ENCODE results near the gene SLC7A1.

Gene SLC7A1

GRCh38 chr13:29550430-29550988, 45.0 kb downstream of the SLC7A1 start:
- no peak for DNase-seq

DNA sequence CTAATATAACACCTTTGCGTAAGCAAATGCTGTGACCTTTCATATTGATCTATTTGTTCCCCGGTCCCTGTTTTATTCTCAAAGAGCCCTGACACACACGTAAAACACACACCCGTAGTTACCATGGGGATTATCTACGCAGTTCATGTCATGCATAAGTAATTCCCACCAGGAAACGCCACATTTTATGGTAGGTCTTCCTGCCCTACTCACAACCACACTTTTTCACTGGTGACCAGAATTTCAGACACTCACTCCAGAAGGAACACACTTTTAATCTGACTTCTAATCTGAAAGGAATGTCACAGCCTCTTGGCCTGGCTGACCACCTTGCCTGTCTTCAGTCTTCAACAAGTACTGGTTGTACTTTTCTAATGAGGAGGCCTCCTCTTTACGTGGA, 46.8 kb downstream of the SLC7A1 start:
- DNase-seq, result no peak

DNA sequence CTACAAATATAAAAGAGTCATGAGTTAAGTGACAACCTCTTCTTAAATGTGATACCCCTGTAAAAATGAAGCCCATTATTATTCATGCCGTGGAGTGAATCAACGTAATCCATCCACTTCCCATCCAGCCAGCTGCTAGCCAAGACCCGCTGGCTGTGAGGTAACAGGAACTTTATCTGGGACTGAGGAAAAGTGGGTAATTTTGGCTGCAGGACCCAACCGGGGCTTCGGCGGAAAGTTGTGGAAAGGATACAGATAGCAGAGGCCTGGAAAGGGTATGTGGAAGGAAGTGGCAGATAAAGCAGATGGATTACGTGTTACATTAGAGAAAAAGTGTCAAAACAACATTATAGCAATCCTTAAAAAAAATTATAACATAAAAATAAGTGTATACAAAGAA, 48.3 kb downstream of the SLC7A1 start:
- no peak for DNase-seq

GRCh38 chr13:29546662-29547061, 48.8 kb downstream of the SLC7A1 start:
- DNase-seq, result no peak

DNA sequence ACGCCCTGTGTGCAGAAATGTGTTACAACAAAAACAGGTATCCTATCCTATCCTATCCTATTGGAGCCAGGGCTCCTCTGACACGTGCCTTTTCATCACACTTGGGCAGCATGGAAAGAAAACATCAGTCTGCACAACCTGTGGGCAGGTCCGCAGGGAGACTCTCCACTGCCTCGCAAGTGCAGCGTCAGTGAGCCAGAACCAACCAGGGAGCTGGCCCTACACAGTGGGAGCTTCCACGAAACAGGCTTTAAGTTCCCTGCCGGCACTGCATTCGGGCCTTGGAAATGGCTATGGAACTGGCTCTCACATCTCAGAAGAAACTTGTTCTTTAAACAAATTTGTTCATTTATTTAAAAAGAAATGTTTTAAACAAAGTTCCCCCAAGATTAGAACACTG, 49.5 kb downstream of the SLC7A1 start:
- DNase-seq, result no peak

GRCh38 chr13:29543230-29544215, 52.0 kb downstream of the SLC7A1 start:
- DNase-seq, result no peak

GRCh38 chr13:29542381-29542780, 53.1 kb downstream of the SLC7A1 start:
- DNase-seq, result no peak

DNA sequence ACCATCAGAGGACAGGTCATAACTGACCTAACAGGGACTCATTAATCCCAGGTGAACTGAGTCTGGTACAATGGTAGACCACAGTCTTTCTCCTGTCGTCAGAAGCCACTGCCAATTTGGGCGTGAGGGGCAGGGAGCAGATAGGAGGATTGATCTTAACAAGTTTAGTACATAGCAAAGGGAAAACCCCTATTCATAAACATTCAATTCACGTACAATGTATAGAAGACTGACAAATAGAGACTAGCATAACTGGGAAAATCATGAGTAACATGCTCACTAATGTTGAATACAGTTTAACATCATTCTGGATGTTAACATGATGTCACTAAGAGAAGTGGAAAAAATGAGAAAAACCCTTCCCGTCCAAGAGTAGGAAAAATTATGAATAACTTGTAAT, 54.1 kb downstream of the SLC7A1 start:
- no peak for DNase-seq

DNA sequence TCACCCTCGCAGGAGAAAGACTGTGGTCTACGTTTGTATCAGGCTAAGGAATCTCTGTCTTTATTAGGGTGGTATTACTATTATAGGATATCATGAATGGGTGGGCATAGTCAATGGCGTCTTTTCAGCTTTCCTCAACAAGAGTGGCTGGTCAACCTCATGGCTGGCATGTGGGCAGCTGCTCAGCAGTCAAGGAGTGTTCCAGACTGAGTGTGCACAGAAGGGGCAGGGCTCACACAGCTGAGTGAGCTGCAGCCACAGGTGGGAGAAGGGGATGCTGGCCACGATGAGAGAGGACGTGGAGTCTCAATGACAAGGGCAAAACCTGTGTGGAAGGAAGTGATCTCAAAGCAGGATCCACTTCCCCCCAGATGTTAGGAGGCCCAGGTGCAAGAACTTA, 54.7 kb downstream of the SLC7A1 start:
- DNase-seq, result no peak

DNA sequence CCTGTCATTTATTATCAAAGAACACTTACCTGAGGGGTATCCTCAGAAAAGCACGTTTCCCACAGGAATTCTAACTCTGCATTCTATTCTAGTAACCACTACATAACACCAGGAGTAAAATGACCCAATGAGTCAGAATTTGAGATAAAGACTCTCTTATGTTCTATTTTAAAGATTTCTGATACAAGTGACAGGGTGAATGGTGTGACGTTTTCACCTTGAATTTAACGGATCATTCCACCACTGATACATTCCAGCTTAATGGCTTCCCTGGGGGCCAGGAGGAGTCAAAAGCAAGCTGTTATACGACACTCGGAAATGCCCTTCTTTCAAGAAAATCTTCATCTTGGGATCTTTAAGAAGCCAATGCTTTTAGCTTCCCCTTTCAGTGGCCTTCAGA, 55.2 kb downstream of the SLC7A1 start:
- DNase-seq, result no peak

GRCh38 chr13:29539856-29540255, 55.6 kb downstream of the SLC7A1 start:
- DNase-seq, result no peak

- no peak for DNase-seq
Measured at GRCh38 chr13:29538652-29539040, 56.8 kb downstream of the SLC7A1 start.

DNA sequence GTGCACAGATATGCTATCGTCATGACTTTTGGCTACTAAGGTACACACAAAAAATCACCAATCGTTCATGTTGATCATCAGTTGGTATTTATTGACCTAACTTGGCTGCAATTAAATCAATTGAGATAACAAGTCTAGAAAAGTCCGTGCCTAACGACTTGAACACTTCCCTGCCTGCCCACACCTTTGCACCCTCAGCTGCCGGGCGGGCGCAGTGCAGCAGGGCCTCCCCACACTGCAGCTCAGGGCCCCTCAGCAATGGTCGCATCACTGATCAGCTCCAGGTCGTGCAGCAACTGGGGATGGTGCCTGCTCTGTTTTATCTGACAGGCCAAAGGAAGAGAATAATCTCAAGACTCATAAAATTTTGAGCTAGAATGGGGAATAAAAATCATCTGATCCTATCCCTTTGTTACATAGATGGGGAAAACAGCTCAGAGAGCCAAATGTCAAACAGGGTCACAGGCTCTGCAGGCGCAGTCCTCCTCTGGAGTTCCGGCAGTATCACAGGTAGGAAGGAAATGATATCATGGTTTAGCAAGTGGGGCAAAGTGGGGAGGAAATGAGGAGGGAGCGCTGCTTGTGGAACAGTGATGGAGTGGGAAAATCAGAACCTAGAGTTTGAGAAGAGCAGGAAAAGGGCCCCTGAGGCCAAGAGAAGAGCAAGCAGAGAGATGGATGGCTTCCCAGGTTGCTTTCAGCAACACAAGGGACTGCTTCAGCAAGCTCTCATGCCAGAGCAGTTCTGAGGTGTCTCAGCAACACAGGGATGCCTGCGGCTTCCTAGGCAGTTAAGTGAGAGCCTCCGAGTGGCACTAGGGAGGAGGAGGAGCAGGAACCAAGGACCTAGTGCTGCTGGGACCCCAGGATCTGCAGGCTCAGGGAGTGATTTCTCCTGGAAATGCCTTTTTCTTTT, 57.5 kb downstream of the SLC7A1 start:
- no peak for DNase-seq

DNA sequence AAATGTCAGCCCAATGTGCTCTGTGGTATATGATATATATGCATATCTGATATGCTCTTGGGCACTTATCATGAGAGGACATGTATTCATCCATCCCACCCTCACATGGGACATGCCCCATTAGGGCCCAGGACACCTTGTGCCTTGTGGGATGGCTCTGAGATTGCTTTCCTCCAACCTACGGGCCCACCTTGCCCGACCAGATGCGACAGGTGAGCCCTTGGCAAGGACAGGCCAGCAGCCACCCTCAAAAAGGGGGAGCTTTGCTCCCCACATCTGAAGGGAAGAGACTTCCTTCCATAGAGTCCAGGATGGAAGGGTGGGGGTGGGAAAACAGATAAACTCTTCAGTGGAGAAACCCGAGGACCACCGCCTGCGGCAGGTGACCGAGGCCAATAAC, 58.6 kb downstream of the SLC7A1 start:
- no peak for DNase-seq

GRCh38 chr13:29535663-29536655, 59.5 kb downstream of the SLC7A1 start:
- DNase-seq, result no peak

- no peak for DNase-seq
Measured at GRCh38 chr13:29534083-29534482, 61.4 kb downstream of the SLC7A1 start.

DNA sequence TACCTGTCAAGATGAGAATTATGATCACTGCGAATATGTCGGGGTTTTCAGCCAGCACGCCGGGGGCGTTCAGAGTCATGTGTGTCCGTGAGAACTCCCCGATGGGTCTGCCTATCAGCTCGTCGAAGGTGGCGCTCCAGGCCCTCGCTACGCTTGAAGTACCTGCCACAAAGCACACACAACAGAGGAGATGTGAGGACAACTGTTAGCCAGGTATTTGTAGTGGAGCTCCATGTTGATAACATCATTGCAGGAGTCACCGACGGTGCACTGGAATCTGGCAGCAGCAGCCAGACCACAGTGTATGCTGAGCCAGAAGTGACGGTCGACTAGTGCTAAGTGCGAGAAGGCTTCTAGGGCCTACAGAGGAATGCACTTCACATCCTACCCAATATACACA, 62.7 kb downstream of the SLC7A1 start:
- DNase-seq, result no peak

DNA sequence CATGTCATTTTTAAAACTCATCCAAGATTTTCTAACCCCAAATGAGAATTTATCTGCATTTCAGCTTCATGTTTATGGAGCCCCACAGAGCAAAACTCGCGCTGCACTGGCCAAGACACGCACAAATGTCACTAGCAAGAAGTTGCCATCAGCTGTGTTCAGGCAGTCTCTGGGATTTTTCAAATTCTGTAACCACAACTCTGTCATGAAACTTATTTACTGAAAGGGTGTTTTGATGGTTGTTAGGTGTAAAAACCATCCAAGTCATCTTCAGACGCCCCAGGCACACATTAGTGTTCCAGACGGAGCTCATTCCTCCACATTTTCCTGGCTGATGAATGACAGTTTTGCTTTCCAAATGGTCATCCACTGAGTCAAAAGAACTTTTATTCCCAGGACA, 63.4 kb downstream of the SLC7A1 start:
- no peak for DNase-seq

DNA sequence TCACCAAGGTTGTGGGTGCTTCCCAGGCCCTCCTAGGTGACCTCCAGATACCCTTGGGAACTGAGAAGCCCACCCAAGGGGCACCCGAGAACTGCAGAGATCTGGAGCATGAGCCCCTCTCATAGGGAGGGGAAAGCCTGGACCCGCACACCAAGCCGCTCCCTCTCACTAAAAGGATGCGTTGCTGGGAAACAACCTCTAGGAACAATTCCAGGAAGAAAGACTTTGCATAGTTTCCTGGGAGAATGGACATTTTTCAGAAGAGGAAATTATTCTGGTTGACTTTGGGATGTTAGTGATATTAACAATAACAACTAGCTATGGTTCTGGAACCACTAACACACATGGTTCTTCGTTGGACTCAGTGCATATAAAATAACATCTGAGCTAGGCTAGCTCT, 64.6 kb downstream of the SLC7A1 start:
- no peak for DNase-seq

DNA sequence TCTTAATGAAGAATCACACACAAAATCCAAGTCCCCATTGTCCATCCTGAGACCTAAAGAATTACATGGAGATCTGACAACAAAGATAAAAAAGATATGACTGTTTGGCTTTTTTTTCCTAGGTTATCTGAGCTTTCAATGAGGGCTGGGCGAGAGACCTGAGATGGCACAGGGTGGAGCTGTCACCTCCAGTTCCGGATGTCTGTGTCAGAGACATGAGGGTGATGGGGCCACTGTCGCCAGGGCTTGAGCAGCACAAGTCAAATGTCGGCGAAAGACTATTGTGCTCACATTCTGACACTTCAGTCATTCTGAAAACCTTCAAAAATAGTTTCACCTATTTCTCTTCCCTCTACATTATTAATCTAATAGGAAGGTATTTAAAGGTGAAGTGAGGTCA, 65.7 kb downstream of the SLC7A1 start:
- no peak for DNase-seq

DNA sequence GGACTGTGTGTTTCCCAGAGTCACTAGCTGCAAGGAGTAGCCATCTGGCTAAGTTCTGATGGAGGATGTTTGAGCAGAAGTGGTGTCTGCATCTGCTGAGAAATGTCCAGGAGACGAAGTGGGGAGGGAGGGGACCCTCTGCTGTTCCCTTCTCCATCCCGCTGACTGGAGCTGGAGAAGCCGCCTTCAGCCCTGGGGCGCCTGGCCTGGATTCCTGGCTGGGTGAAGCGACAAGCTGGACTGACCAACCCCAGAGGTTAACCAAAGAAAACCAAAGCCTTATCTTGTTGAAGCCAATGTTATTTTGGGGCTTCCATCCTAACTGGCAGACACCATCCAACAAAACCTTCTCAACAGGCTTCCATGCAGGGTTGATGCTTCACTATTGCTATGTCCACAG, 67.6 kb downstream of the SLC7A1 start:
- no peak for DNase-seq

DNA sequence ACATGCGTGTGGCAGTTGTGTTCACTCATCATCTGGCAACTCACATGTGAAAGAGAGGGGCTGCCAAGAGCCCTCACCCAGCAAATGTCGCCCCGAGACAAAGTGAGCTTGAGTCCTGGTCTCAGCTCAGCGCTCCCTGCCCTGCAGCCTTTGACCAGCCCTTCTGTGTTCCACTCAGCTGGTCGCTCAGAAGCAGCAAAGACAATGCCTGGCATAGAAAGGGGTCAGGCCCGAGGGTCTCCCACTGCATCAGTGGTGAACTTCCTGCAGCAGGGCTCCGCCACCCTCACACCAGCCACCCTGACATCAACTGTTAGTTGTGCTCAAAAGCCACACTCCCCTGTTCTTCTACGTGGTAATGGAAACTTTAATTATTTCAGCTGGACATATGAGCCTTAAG, 68.0 kb downstream of the SLC7A1 start:
- DNase-seq, result peak; percentile 13

Data from activated T-cell treated with anti-CD3 and anti-CD28 coated beads, Interleukin-2, amount 50 U/mL, for 1 hour (primary cell).